Sigmoid colon (tissue), 4 donors: Measurements from ENCODE around the gene C16orf96.

ENCODE experiments used
- CTCF ChIP-seq, 4 experiments: fragments of 450-650 bp in 3 of 4; fragments of 200-600 bp in 1 of 4; IDR thresholded peaks; one replicate each; pipeline ENCODE4 v1.5.1; 2016 to 2019; ENCODE audit warnings: antibody characterized with exemption in 4 of 4, mild to moderate bottlenecking in 3 of 4, moderate library complexity in 2 of 4
- EP300 ChIP-seq, 4 donors: sonication (generic); formaldehyde crosslinking; IDR thresholded peaks; one replicate each; pipeline ENCODE4 v1.6.1; 2017; ENCODE audit warnings: antibody characterized with exemption in 4 of 4
- POLR2A ChIP-seq, 2 donors: fragments of 450-650 bp; IDR thresholded peaks; one replicate each; pipeline ENCODE4 v1.6.1; 2016; ENCODE audit warnings: antibody characterized with exemption in 2 of 2, mild to moderate bottlenecking in 2 of 2, moderate library complexity in 2 of 2
- POLR2AphosphoS5 ChIP-seq, 4 donors: sonication (generic); formaldehyde crosslinking; IDR thresholded peaks; one replicate each; pipeline ENCODE4 v1.6.1; 2017; ENCODE audit warnings: antibody characterized with exemption in 4 of 4

- TF ChIP-seq CTCF (IDR thresholded peaks at IDR 0.05), result no peak
- TF ChIP-seq POLR2A (IDR thresholded peaks at IDR 0.05), result peak; percentile 22 to 66
- peak; percentile 89 to 95 (median 94) for TF ChIP-seq POLR2AphosphoS5 (IDR thresholded peaks at IDR 0.05)
- TF ChIP-seq EP300 (IDR thresholded peaks at IDR 0.05), result peak in 2 of 4 donors; percentile 53 to 80
These were observed 17.5 kb upstream of the C16orf96 start, which contains the start of gene CDIP1 for GRCh38 chr16:4538350-4539235.
